Sigmoid colon (tissue), 7 donors: ENCODE measurements around the gene RCE1. TPM values are rescaled to one million over a fixed set of nuclear protein-coding genes. Genes with fewer than 3 reads are reported as not detected.

Experiments
- DNase-seq: peaks from one replicate; pipeline ENCODE4 v3.0.0-alpha.2; 2019
- H3K27ac ChIP-seq, 4 donors: fragments of 200-600 bp; sonication (generic); one replicate each; pipeline ENCODE4 v1.5.1; 2016 to 2019; ENCODE audit warnings: mild to moderate bottlenecking in 1 of 4
- H3K27me3 ChIP-seq, 3 donors: fragments of 200-600 bp; sonication (generic); one replicate each; pipeline ENCODE4 v1.5.1; 2019; ENCODE audit warnings: mild to moderate bottlenecking in 1 of 3
- H3K36me3 ChIP-seq, 4 donors: fragments of 200-600 bp; sonication (generic); one replicate each; pipeline ENCODE4 v1.5.1; 2016 to 2019
- H3K4me1 ChIP-seq, 4 donors: fragments of 200-600 bp; sonication (generic); one replicate each; pipeline ENCODE4 v1.5.1; 2017 to 2019
- H3K4me3 ChIP-seq, 4 donors: fragments of 200-600 bp; sonication (generic); one replicate each; pipeline ENCODE4 v1.5.1; 2017 to 2019; ENCODE audit warnings: mild to moderate bottlenecking in 2 of 4, moderate library complexity in 1 of 4
- H3K9me3 ChIP-seq, 4 donors: fragments of 200-600 bp in 3 of 4; sonication (generic) in 3 of 4; one replicate each; pipeline versions ENCODE4 v1.5.1 to v1.6.1; 2013 to 2019
- CTCF ChIP-seq, 4 experiments: fragments of 450-650 bp in 3 of 4; fragments of 200-600 bp in 1 of 4; IDR thresholded peaks; one replicate each; pipeline ENCODE4 v1.5.1; 2016 to 2019; ENCODE audit warnings: antibody characterized with exemption in 4 of 4, mild to moderate bottlenecking in 3 of 4, moderate library complexity in 2 of 4
- EP300 ChIP-seq, 4 donors: sonication (generic); formaldehyde crosslinking; IDR thresholded peaks; one replicate each; pipeline ENCODE4 v1.6.1; 2017; ENCODE audit warnings: antibody characterized with exemption in 4 of 4
- POLR2A ChIP-seq, 2 donors: fragments of 450-650 bp; IDR thresholded peaks; one replicate each; pipeline ENCODE4 v1.6.1; 2016; ENCODE audit warnings: antibody characterized with exemption in 2 of 2, mild to moderate bottlenecking in 2 of 2, moderate library complexity in 2 of 2
- POLR2AphosphoS5 ChIP-seq, 4 donors: sonication (generic); formaldehyde crosslinking; IDR thresholded peaks; one replicate each; pipeline ENCODE4 v1.6.1; 2017; ENCODE audit warnings: antibody characterized with exemption in 4 of 4
- WGBS, 2 donors: extraction: QIAGEN DNeasy Blood & Tissue Kit; methylation state at CpG; one replicate each; pipeline ENCODE4 v1.1.7; 2013; 5-methylcytosine and 5-hydroxymethylcytosine counted together
- intact Hi-C: fragments of 100-400 bp; cut with DNase I; formaldehyde crosslinking; loops from one replicate; pipeline ENCODE4 v1.15.1; 2023
- polyA plus RNA-seq, 3 donors: library from polyadenylated mRNA; stranded (reverse); fragments of 200-250 nt; gene quantifications; one replicate each; pipeline ENCODE4 v1.2.3, GENCODE V29; 2013
- total RNA-seq, 4 donors: library from RNA; depleted of rRNA; stranded (reverse); fragments of >200 nt; gene quantifications; one replicate each; pipeline ENCODE4 v1.1.0, GENCODE V29; 2016
- donor health status: healthy with polysubstance abuse.
- donor health status: Bipolar disorder and iron deficiency.
- donor health status: healthy.

The RCE1 gene
- total and polyA plus RNA-seq, 7 donors = 6.1 to 23.0 (median 8.4) TPM

DNA sequence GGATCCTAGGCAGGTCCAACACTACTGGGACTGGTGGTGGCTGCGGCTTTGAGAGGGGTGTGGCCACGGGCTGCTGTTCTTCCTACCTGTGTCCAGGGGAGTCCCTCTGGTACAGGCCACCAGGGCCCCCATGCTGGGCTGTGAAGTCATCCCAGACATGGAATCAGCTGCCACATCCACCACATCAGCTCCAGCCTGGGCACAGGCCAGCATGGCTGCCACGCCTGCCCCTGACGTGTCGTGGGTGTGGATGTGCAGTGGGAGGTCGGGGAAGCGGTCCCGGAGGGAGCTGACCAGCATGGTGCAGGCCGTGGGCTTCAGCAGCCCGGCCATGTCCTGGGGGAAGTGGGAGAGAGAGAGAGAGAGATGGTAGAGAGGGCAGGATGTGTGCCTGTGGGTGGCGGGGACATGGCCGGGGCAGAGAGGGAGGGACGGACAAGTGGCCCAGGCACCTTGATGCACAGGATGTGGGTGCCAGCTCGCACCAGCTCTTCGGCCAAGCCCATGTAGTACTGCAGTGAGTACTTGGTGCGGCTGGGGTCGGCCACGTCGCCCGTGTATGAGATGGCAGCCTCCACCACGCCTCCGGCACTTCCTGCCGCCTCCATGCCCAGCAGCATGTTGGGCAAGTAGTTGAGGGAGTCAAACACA is 7.5 kb downstream of the RCE1 start:
- TF ChIP-seq POLR2AphosphoS5 (IDR thresholded peaks at IDR 0.05) = no peak
- no peak for TF ChIP-seq CTCF (IDR thresholded peaks at IDR 0.05)
- no peak for TF ChIP-seq POLR2A (IDR thresholded peaks at IDR 0.05)
- TF ChIP-seq EP300 (IDR thresholded peaks at IDR 0.05) = no peak
- DNase-seq = peak; percentile 60
- no peaks in the 10 kb centered on the region for H3K9me3 ChIP-seq
- H3K4me3 ChIP-seq = no peak overlapping the region
- peaks cover 0 to 7% (median 5%) of the 10 kb centered on the region in 4 donors for H3K4me1 ChIP-seq
- H3K27ac ChIP-seq = no peak overlapping the region
- 92 to 93% methylated on average over 23 of the region's 23 CpGs for WGBS, 2 donors
- H3K27me3 ChIP-seq = no peaks in the 10 kb centered on the region
- H3K36me3 ChIP-seq = peaks cover 0 to 19% (median 4%) of the 10 kb centered on the region in 4 donors
- intact Hi-C loops = no loop called here

DNA sequence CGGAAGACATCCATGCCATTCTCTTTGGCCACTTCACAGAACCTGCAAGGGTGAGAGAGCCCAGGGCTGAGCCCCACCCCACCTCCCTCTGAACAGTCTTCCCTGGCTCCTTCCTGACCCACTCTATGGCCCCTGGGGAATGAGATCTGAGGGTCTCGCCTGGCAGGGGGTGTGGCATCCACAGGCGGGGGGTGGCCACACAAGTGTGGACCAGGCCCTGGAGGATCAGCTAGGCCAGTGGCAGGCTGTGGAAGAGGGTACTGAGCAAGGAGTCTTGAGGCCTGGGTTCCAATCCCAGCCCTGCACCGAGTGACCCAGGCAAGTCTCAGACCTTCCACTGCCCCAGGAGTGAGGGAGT is 8.0 kb downstream of the RCE1 start:
- peak; percentile 46 for DNase-seq
- H3K27me3 ChIP-seq = no peaks in the 10 kb centered on the region
- H3K27ac ChIP-seq = no peak overlapping the region
- 84 to 90% methylated on average over 4 of the region's 4 CpGs for WGBS, 2 donors
- H3K36me3 ChIP-seq = peaks cover 0 to 14% (median 3%) of the 10 kb centered on the region in 4 donors
- no peak for TF ChIP-seq POLR2AphosphoS5 (IDR thresholded peaks at IDR 0.05)
- TF ChIP-seq EP300 (IDR thresholded peaks at IDR 0.05) = no peak
- no peak for TF ChIP-seq CTCF (IDR thresholded peaks at IDR 0.05)
- TF ChIP-seq POLR2A (IDR thresholded peaks at IDR 0.05) = no peak
- H3K9me3 ChIP-seq = no peaks in the 10 kb centered on the region
- peaks cover 0 to 9% (median 7%) of the 10 kb centered on the region in 4 donors for H3K4me1 ChIP-seq
- H3K4me3 ChIP-seq = no peak overlapping the region
- intact Hi-C loops = no loop called here

- peak; percentile 49 for DNase-seq
- Histone ChIP-seq H3K27ac (no peak overlapping the region), H3K9me3 (no peaks in the 10 kb centered on the region), H3K4me1 (peaks cover 0 to 9% (median 7%) of the 10 kb centered on the region in 4 donors), H3K36me3 (peaks cover 0 to 10% (median under 1%) of the 10 kb centered on the region in 4 donors), H3K27me3 (no peaks in the 10 kb centered on the region), H3K4me3 (no peak overlapping the region)
- 71 to 78% methylated on average over 26 of the region's 26 CpGs for WGBS, 2 donors
- no peak for TF ChIP-seq EP300 (IDR thresholded peaks at IDR 0.05)
- no peak for TF ChIP-seq CTCF (IDR thresholded peaks at IDR 0.05)
- TF ChIP-seq POLR2A (IDR thresholded peaks at IDR 0.05) = no peak
- TF ChIP-seq POLR2AphosphoS5 (IDR thresholded peaks at IDR 0.05) = no peak
- intact Hi-C loops = no loop called here
Observed at GRCh38 chr11:66851698-66852465, 8.6 kb downstream of the RCE1 start.

GRCh38 chr11:66852466-66853241 is 9.4 kb downstream of the RCE1 start:
- Histone ChIP-seq H3K27me3 (no peaks in the 10 kb centered on the region), H3K4me1 (peaks cover 0 to 15% (median 10%) of the 10 kb centered on the region in 4 donors), H3K9me3 (no peaks in the 10 kb centered on the region), H3K36me3 (peaks cover 0 to 7% (median 0%) of the 10 kb centered on the region in 4 donors), H3K4me3 (no peak overlapping the region), H3K27ac (no peak overlapping the region)
- intact Hi-C loops = no loop called here
- TF ChIP-seq CTCF (IDR thresholded peaks at IDR 0.05) = no peak
- no peak for TF ChIP-seq POLR2A (IDR thresholded peaks at IDR 0.05)
- no peak for TF ChIP-seq EP300 (IDR thresholded peaks at IDR 0.05)
- no peak for TF ChIP-seq POLR2AphosphoS5 (IDR thresholded peaks at IDR 0.05)
- DNase-seq = peak; percentile 62
- WGBS, 2 donors = 90 to 92% methylated on average over 26 of the region's 26 CpGs
